Naive thymus-derived CD4-positive, alpha-beta T cell (primary cell): ENCODE data around the gene SLC13A2. TPM values are rescaled to one million over a fixed set of nuclear protein-coding genes. Genes with fewer than 3 reads are reported as not detected.
"Not testable (repeated sequence)": the region's sequence is repeated elsewhere in the genome, so short reads cannot be mapped to it uniquely, and the experiment has no call there.

Source experiments
- ATAC-seq: fragments of 150-1000 bp; cut with Tn5 transposase; 2 replicates; pipeline ENCODE4 v1.10.0; 2021; ENCODE audit warnings: mild to moderate bottlenecking, moderate library complexity
- CTCF ChIA-PET: fragments of 350-600 bp; sonication (Branson Sonifier 250); formaldehyde crosslinking; loops from one replicate; lab custom pipeline; 2021; ENCODE audit warnings: antibody characterized with exemption; lab: Charles Lee
- POLR2A ChIA-PET: fragments of 350-600 bp; sonication (Branson Sonifier 250); formaldehyde crosslinking; loops from one replicate; lab custom pipeline; 2021; ENCODE audit warnings: antibody characterized with exemption, inconsistent platforms; lab: Charles Lee
- DNase-seq, 9 donors: peaks; one replicate each; pipeline versions ENCODE4 v3.0.0 to v3.0.0-alpha.2; 2020 to 2022; ENCODE audit warnings: mixed read lengths in 1 of 9
- H3K27ac ChIP-seq: one replicate; pipeline ENCODE4 v1.7.0; 2013; ENCODE audit warnings: mild to moderate bottlenecking, low read depth, low read length, moderate library complexity
- H3K27me3 ChIP-seq, 2 donors: one replicate each; pipeline ENCODE4 v1.7.0; 2013; ENCODE audit warnings: low read length in 2 of 2, mild to moderate bottlenecking in 2 of 2, moderate library complexity in 2 of 2; ENCODE audit not compliant: control insufficient read depth in 2 of 2, insufficient read depth in 2 of 2
- H3K36me3 ChIP-seq, 3 experiments: 1 replicate in 2 of 3; 2 replicates in 1 of 3; pipeline ENCODE4 v1.7.0; 2013; ENCODE audit warnings: low read length in 3 of 3, mild to moderate bottlenecking in 3 of 3, moderate library complexity in 1 of 3; ENCODE audit not compliant: insufficient read depth in 3 of 3, control insufficient read depth in 2 of 3
- H3K4me1 ChIP-seq, 2 donors: one replicate each; pipeline ENCODE4 v1.7.0; 2013; ENCODE audit warnings: low read length in 2 of 2, mild to moderate bottlenecking in 2 of 2, moderate library complexity in 1 of 2; ENCODE audit not compliant: control insufficient read depth in 2 of 2, insufficient read depth in 2 of 2
- H3K4me3 ChIP-seq: 2 replicates; pipeline ENCODE4 v1.7.0; 2013; ENCODE audit warnings: mild to moderate bottlenecking, low read length
- H3K9me3 ChIP-seq, 3 experiments: 1 replicate in 2 of 3; 2 replicates in 1 of 3; pipeline ENCODE4 v1.7.0; 2013; ENCODE audit warnings: low read length in 3 of 3; ENCODE audit not compliant: control insufficient read depth in 2 of 3
- H3K27ac Mint-ChIP-seq, 9 donors: one replicate each; pipeline ENCODE4 v1.8.0; 2020 to 2022; ENCODE audit warnings: mixed read lengths in 9 of 9, mild to moderate bottlenecking in 8 of 9, moderate library complexity in 5 of 9, inconsistent platforms in 2 of 9
- H3K27me3 Mint-ChIP-seq, 5 donors: one replicate each; pipeline ENCODE4 v1.8.0; 2021 to 2022; ENCODE audit warnings: mixed read lengths in 5 of 5, mild to moderate bottlenecking in 1 of 5
- H3K36me3 Mint-ChIP-seq, 5 donors: one replicate each; pipeline ENCODE4 v1.8.0; 2020 to 2022; ENCODE audit warnings: mixed read lengths in 5 of 5, mild to moderate bottlenecking in 3 of 5, inconsistent platforms in 1 of 5
- H3K4me1 Mint-ChIP-seq, 7 donors: one replicate each; pipeline ENCODE4 v1.8.0; 2020 to 2022; ENCODE audit warnings: mixed read lengths in 7 of 7, mild to moderate bottlenecking in 3 of 7, inconsistent platforms in 1 of 7
- H3K4me3 Mint-ChIP-seq, 10 donors: one replicate each; pipeline ENCODE4 v1.8.0; 2020 to 2022; ENCODE audit warnings: mild to moderate bottlenecking in 10 of 10, mixed read lengths in 10 of 10, moderate library complexity in 6 of 10, inconsistent platforms in 2 of 10
- H3K9me3 Mint-ChIP-seq, 11 donors: one replicate each; pipeline ENCODE4 v1.8.0; 2020 to 2022; ENCODE audit warnings: mixed read lengths in 11 of 11, mild to moderate bottlenecking in 4 of 11, inconsistent platforms in 1 of 11, moderate library complexity in 1 of 11
- intact Hi-C, 2 donors: fragments of 100-400 bp; cut with micrococcal nuclease; formaldehyde crosslinking; loops; one replicate each; pipeline ENCODE4 v1.15.1; 2023
- polyA plus RNA-seq, 2 donors: library from polyadenylated mRNA; unstranded; fragments of 300-500 nt; fragmentation: Illumina TruSeq; gene quantifications; one replicate each; pipeline ENCODE4 v1.2.3, GENCODE V29; 2021
- total RNA-seq, 6 experiments: library from RNA in 5 of 6; stranded (reverse) in 5 of 6; gene quantifications; 1 replicate in 5 of 6; 2 replicates in 1 of 6; pipeline ENCODE4 v1.2.3 and lab custom pipeline; 2021 to 2026

SLC13A2 gene
- total and polyA plus RNA-seq, 7 experiments from 2014 or later, result not detected

DNA sequence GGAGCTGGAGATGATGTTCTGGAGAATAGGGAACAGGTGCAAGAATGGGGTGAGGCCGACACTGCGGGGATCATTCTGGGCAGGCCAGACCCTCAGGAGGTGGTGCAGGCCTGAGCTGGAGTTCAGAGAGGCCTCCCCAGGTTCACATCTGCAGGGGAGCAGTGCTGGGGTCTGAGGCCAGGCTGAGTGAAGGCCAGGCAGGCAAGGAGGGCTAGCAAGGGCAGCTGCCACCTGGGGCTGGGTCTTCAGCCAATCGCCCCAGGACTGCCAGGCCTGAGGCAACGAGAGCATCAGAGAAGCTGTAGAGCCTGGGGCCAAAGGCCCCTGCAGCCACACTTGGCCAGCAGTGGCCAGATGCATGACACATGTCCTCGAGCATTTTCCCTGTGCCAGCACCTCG, 47.2 kb downstream of the SLC13A2 start:
- Histone ChIP-seq H3K36me3 (no peaks in the 10 kb centered on the region), H3K4me3 (no peak overlapping the region), H3K4me1 (no peaks in the 10 kb centered on the region), H3K27ac (no peak overlapping the region), H3K27me3 (no peaks in the 10 kb centered on the region), H3K9me3 (no peaks in the 10 kb centered on the region)
- DNase-seq (no peak), ATAC-seq (no peak)
- H3K27me3 Mint-ChIP-seq, result peaks cover 0 to 17% (median 0%) of the 10 kb centered on the region in 5 donors
- POLR2A ChIA-PET, result no interaction called here
- H3K27ac Mint-ChIP-seq, result no peak overlapping the region
- H3K36me3 Mint-ChIP-seq, result no peaks in the 10 kb centered on the region
- H3K9me3 Mint-ChIP-seq, result peaks cover 0 to 4% (median 0%) of the 10 kb centered on the region in 11 donors
- peaks cover 0 to 4% (median 0%) of the 10 kb centered on the region in 7 donors for H3K4me1 Mint-ChIP-seq
- CTCF ChIA-PET, result no interaction called here
- no peak overlapping the region for H3K4me3 Mint-ChIP-seq
- intact Hi-C loops, result no loop called here

DNA sequence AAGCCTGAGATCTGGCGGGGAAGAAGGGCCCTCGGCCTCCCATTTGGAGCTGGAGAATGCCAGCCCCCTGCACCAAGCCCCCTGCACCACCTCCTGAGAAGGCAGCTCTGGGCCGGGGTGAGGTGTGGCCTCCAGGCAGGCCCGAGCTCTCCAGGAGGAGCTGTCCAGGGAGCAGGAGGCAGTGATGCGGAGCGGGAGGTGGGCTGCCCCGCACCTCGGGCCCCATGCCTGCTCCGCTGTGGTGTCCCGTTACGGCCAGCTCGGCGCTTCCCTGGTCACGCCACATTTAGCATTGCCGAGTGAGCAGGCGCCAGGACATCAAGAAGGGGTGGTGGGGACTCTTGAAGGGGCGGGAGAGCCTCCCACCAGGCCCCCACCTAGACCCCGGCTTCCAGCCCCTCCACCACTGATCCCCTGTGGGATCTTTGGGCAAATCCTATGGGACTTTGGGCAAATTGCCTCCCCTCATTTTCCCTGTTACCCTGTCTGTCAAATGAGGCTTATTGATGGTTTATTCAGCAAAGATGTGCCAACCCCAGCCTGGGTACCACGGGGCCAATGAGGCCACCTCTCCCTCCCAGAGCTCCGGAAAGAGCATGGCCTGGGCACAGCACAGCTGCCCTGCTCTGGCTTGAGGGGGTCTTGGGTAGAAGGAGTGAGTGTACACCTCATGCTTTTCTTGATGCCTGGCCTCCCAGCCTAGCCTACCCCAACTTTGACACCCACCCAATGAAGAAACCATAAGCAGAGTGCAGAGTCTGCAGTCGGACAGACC, 48.1 kb downstream of the SLC13A2 start:
- Histone ChIP-seq H3K9me3 (no peaks in the 10 kb centered on the region), H3K36me3 (no peaks in the 10 kb centered on the region), H3K4me1 (no peaks in the 10 kb centered on the region), H3K27me3 (no peaks in the 10 kb centered on the region), H3K27ac (no peak overlapping the region), H3K4me3 (no peak overlapping the region)
- DNase-seq (no peak), ATAC-seq (no peak)
- intact Hi-C loops, result no loop called here
- Mint-ChIP-seq H3K27me3 (peaks cover 0 to 12% (median 0%) of the 10 kb centered on the region in 5 donors), H3K9me3 (no peaks in the 10 kb centered on the region), H3K27ac (no peak overlapping the region), H3K4me3 (no peak overlapping the region), H3K4me1 (peaks cover 0 to 4% (median 0%) of the 10 kb centered on the region in 7 donors), H3K36me3 (no peaks in the 10 kb centered on the region)
- ChIA-PET CTCF (no interaction called here), POLR2A (no interaction called here)

DNA sequence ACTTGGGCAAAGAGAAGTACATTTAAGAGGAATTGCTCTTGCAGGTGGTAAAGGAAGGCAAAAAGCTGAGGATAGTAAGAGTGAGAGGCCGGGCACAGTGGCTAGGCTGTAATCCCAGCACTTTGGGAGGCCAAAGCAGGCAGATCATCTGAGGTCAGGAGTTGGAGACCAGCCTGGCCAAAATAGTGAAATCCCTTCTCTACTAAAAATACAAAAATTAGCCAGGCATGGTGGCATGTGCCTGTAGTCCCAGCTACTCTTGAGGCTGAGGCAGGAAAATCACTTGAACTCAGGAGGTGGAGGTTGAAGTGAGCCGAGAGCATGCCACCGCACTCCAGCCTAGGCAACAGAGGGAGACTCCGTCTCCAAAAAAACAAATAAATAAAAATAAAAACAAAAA, 48.8 kb downstream of the SLC13A2 start:
- intact Hi-C loops, POLR2A ChIA-PET, H3K9me3 ChIP-seq, H3K4me1 ChIP-seq, H3K27ac Mint-ChIP-seq, H3K27ac ChIP-seq, H3K4me3 ChIP-seq, H3K9me3 Mint-ChIP-seq, H3K4me3 Mint-ChIP-seq, H3K4me1 Mint-ChIP-seq, H3K36me3 ChIP-seq, CTCF ChIA-PET, ATAC-seq, H3K27me3 ChIP-seq, H3K36me3 Mint-ChIP-seq, DNase-seq: not testable (repeated sequence)
- peaks cover 0 to 12% (median 0%) of the 10 kb centered on the region in 5 donors for H3K27me3 Mint-ChIP-seq

DNA sequence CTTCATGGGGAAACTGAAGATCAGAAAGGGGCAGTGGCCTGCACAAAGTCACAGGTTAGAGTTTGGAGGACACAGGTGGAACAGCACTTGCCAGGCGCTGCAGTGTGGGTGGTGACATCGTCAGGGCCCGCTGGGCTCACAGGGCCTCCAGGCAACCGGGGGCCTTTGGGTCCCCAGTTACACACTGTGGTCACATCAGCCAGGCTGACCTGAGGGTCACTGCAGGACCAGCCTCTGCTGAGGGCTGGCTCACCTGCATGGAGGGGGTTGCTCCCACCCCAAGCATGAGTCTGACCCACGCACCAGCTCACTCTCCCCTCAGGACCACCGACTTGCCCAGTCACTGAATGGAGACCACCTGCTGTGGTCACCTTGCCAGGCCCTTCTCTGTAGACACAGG, 49.7 kb downstream of the SLC13A2 start:
- Mint-ChIP-seq H3K4me3 (no peak overlapping the region), H3K9me3 (no peaks in the 10 kb centered on the region), H3K27me3 (peaks cover 0 to 10% (median 0%) of the 10 kb centered on the region in 5 donors), H3K27ac (no peak overlapping the region), H3K36me3 (no peaks in the 10 kb centered on the region), H3K4me1 (peaks cover 0 to 5% (median 0%) of the 10 kb centered on the region in 7 donors)
- Histone ChIP-seq H3K4me3 (no peak overlapping the region), H3K27me3 (no peaks in the 10 kb centered on the region), H3K36me3 (no peaks in the 10 kb centered on the region), H3K9me3 (no peaks in the 10 kb centered on the region), H3K27ac (no peak overlapping the region), H3K4me1 (no peaks in the 10 kb centered on the region)
- intact Hi-C loops, result no loop called here
- DNase-seq (no peak), ATAC-seq (no peak)
- POLR2A ChIA-PET, result no interaction called here
- CTCF ChIA-PET, result no interaction called here

DNA sequence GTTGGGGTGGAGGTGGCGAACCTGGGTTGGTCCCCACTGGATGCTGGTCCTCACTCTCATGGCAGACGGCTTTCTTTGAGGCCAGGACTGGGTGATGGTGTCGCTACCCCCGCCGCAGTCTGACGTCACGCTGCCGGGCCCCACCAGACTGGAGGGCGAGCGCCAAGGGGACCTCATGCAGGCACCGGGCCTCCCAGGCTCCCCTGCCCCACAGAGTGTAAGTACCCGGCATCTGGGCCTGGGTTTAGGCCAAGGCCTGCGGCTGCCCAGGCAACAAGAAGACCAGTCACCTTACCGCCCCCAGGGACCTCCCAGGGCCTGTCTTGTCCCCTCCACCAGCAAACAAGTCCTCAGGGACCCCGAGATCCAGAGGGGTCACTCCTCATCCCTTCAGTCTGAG, 50.4 kb downstream of the SLC13A2 start:
- CTCF ChIA-PET, result no interaction called here
- DNase-seq (no peak), ATAC-seq (no peak)
- Mint-ChIP-seq H3K36me3 (no peaks in the 10 kb centered on the region), H3K27ac (no peak overlapping the region), H3K27me3 (peaks cover 0 to 4% (median 0%) of the 10 kb centered on the region in 5 donors), H3K4me3 (no peak overlapping the region), H3K4me1 (peaks cover 0 to 4% (median 0%) of the 10 kb centered on the region in 7 donors), H3K9me3 (no peaks in the 10 kb centered on the region)
- H3K27ac ChIP-seq, result no peak overlapping the region
- no peaks in the 10 kb centered on the region for H3K9me3 ChIP-seq
- H3K4me3 ChIP-seq, result no peak overlapping the region
- POLR2A ChIA-PET, result no interaction called here
- H3K4me1 ChIP-seq, result no peaks in the 10 kb centered on the region
- H3K36me3 ChIP-seq, result no peaks in the 10 kb centered on the region
- no peaks in the 10 kb centered on the region for H3K27me3 ChIP-seq
- intact Hi-C loops, result no loop called here

DNA sequence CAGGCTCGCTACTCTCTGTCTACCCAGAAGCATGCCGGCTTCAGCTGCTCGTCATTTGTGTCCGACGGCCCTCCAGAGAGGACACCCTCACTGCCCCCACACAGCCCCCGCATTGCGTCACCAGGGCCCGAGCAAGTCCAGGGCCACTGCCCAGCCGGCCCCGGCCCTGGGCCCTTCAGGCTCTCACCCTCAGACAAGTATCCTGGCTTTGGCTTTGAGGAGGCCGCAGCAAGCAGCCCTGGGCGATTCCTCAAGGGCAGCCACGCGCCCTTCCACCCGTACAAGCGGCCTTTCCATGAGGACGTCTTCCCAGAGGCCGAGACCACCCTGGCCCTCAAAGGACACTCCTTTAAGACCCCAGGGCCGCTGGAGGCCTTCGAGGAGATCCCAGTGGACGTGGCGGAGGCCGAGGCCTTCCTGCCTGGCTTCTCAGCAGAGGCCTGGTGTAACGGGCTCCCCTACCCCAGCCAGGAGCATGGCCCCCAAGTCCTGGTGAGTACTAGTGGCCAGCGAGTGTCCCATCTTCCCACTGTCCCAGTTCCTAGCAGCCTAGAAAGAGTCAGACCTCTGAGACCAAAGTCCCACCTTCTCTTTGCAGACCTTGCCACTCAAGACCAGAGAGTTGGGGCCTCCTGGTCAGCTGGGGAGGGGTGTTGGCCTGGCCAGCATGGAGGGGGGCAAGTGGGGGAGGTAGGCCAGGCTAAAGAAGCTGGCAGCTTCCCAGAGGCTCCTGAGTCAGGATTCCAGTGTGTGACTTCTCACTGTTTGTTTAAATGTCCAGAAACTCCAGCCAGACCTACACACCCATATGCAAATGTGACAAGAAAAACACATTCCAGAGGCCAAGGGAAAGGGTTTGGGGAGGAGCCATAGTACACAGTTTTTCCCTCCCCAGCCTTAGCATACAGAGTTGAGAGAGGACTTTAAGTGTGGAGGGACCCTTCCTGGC, 51.3 kb downstream of the SLC13A2 start:
- no peak overlapping the region for H3K4me3 ChIP-seq
- DNase-seq (no peak), ATAC-seq (no peak)
- H3K9me3 ChIP-seq, result no peaks in the 10 kb centered on the region
- no peak overlapping the region for H3K27ac ChIP-seq
- H3K27ac Mint-ChIP-seq, result no peak overlapping the region
- intact Hi-C loops, result no loop called here
- no peaks in the 10 kb centered on the region for H3K9me3 Mint-ChIP-seq
- no peaks in the 10 kb centered on the region for H3K27me3 Mint-ChIP-seq
- POLR2A ChIA-PET, result no interaction called here
- no peaks in the 10 kb centered on the region for H3K36me3 Mint-ChIP-seq
- no peak overlapping the region for H3K4me3 Mint-ChIP-seq
- H3K4me1 ChIP-seq, result no peaks in the 10 kb centered on the region
- H3K4me1 Mint-ChIP-seq, result peaks cover 0 to 2% (median 0%) of the 10 kb centered on the region in 7 donors
- CTCF ChIA-PET, result no interaction called here
- H3K27me3 ChIP-seq, result no peaks in the 10 kb centered on the region
- H3K36me3 ChIP-seq, result no peaks in the 10 kb centered on the region
